Vagina (tissue), 2 donors: ENCODE measurements around the gene GOLGA8J. TPM values are rescaled to one million over a fixed set of nuclear protein-coding genes. Genes with fewer than 3 reads are reported as not detected.
"Not testable (repeated sequence)": the region's sequence is repeated elsewhere in the genome, so short reads cannot be mapped to it uniquely, and the experiment has no call there.

Source experiments
- DNase-seq, 2 donors: peaks; one replicate each; pipeline ENCODE4 v3.0.0-alpha.2; 2017; ENCODE audit errors: extremely low spot score in 2 of 2
- H3K27ac ChIP-seq: fragments of 200-600 bp; sonication (generic); one replicate; pipeline ENCODE4 v1.5.1; 2019
- H3K27me3 ChIP-seq: fragments of 200-600 bp; sonication (generic); one replicate; pipeline ENCODE4 v1.5.1; 2019
- H3K36me3 ChIP-seq, 2 donors: fragments of 200-600 bp; sonication (generic); one replicate each; pipeline ENCODE4 v1.5.1; 2017 to 2019
- H3K4me1 ChIP-seq: fragments of 200-600 bp; sonication (generic); one replicate; pipeline ENCODE4 v1.5.1; 2019
- H3K4me3 ChIP-seq, 2 donors: fragments of 200-600 bp; sonication (generic); 1 replicate in 1 of 2; 2 replicates in 1 of 2; pipeline ENCODE4 v1.5.1; 2016 to 2019
- H3K9me3 ChIP-seq: fragments of 200-600 bp; sonication (generic); one replicate; pipeline ENCODE4 v1.5.1; 2019
- CTCF ChIP-seq, 3 experiments: fragments of 450-650 bp in 2 of 3; fragments of 200-600 bp in 1 of 3; sonication (generic) in 1 of 3; IDR thresholded peaks; one replicate each; pipeline ENCODE4 v1.5.1; 2017 to 2019; ENCODE audit warnings: antibody characterized with exemption in 3 of 3, mild to moderate bottlenecking in 2 of 3, moderate library complexity in 2 of 3
- POLR2A ChIP-seq, 2 donors: fragments of 450-650 bp; IDR thresholded peaks; one replicate each; pipeline ENCODE4 v1.6.1; 2017; ENCODE audit warnings: antibody characterized with exemption in 2 of 2, mild to moderate bottlenecking in 2 of 2, moderate library complexity in 2 of 2
- POLR2AphosphoS5 ChIP-seq, 2 donors: sonication (generic); formaldehyde crosslinking; IDR thresholded peaks; one replicate each; pipeline ENCODE4 v1.9.0; 2017; ENCODE audit warnings: antibody characterized with exemption in 2 of 2, mild to moderate bottlenecking in 2 of 2, low read depth in 1 of 2; ENCODE audit not compliant: insufficient read depth in 1 of 2
- intact Hi-C: fragments of 100-400 bp; cut with DNase I; formaldehyde crosslinking; loops from one replicate; pipeline ENCODE4 v1.15.1; 2023
- total RNA-seq: library from RNA; depleted of rRNA; stranded (reverse); fragments of >200 nt; gene quantifications from one replicate; pipeline ENCODE4 v1.2.3, GENCODE V29; 2016

GOLGA8J gene
- total RNA-seq, 1 donor from 2014 or later, result not detected

GRCh38 chr15:30041868-30042267, 40.9 kb upstream of the GOLGA8J start:
- Histone ChIP-seq H3K27me3 (no peaks in the 10 kb centered on the region), H3K27ac (no peak overlapping the region), H3K4me1 (no peaks in the 10 kb centered on the region), H3K9me3 (no peaks in the 10 kb centered on the region), H3K36me3 (no peaks in the 10 kb centered on the region), H3K4me3 (no peak overlapping the region)
- DNase-seq, result no peak
- TF ChIP-seq POLR2A (IDR thresholded peaks at IDR 0.05) (no peak), POLR2AphosphoS5 (IDR thresholded peaks at IDR 0.05; ENCODE audit: insufficient read depth in 1 of 2, low read depth in 1 of 2) (no peak)
- intact Hi-C loops, result no loop called here

DNA sequence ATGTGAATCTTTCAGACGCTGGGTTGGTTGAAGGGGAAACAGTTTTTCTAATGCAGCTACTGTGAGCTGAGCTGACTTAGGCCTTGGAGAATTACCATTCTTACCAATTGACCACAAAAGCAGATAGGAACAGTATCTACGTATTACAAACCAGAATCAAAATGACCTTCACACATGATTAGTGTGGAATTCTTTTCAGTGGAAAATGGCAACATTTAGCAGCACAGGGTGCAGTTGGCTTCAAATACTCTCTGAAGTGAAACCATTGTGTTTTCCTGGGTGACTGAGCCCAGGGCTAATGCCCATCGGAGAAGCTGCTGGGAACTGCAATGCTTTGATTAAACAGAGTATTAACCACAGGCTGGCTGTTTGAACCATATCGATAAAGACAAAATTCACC, 40.2 kb upstream of the GOLGA8J start:
- DNase-seq, result no peak
- intact Hi-C loops, result no loop called here
- no peaks in the 10 kb centered on the region for H3K27me3 ChIP-seq
- H3K4me1 ChIP-seq, result no peaks in the 10 kb centered on the region
- no peak overlapping the region for H3K27ac ChIP-seq
- no peaks in the 10 kb centered on the region for H3K36me3 ChIP-seq
- no peak overlapping the region for H3K4me3 ChIP-seq
- TF ChIP-seq CTCF (IDR thresholded peaks at IDR 0.05) (no peak), POLR2AphosphoS5 (IDR thresholded peaks at IDR 0.05; ENCODE audit: insufficient read depth in 1 of 2, low read depth in 1 of 2) (no peak), POLR2A (IDR thresholded peaks at IDR 0.05) (no peak)
- no peaks in the 10 kb centered on the region for H3K9me3 ChIP-seq

GRCh38 chr15:30043211-30043655, 39.5 kb upstream of the GOLGA8J start:
- Histone ChIP-seq H3K4me1 (no peaks in the 10 kb centered on the region), H3K4me3 (no peak overlapping the region), H3K27ac (no peak overlapping the region), H3K9me3 (no peaks in the 10 kb centered on the region), H3K27me3 (no peaks in the 10 kb centered on the region), H3K36me3 (no peaks in the 10 kb centered on the region)
- intact Hi-C loops, result no loop called here
- TF ChIP-seq CTCF (IDR thresholded peaks at IDR 0.05) (no peak), POLR2AphosphoS5 (IDR thresholded peaks at IDR 0.05; ENCODE audit: insufficient read depth in 1 of 2, low read depth in 1 of 2) (no peak), POLR2A (IDR thresholded peaks at IDR 0.05) (no peak)
- no peak for DNase-seq

- Histone ChIP-seq H3K36me3 (no peaks in the 10 kb centered on the region), H3K4me1 (no peaks in the 10 kb centered on the region), H3K27ac (no peak overlapping the region), H3K27me3 (no peaks in the 10 kb centered on the region), H3K4me3 (no peak overlapping the region), H3K9me3 (no peaks in the 10 kb centered on the region)
- intact Hi-C loops, result no loop called here
- no peak for DNase-seq
- TF ChIP-seq CTCF (IDR thresholded peaks at IDR 0.05) (no peak), POLR2A (IDR thresholded peaks at IDR 0.05) (no peak), POLR2AphosphoS5 (IDR thresholded peaks at IDR 0.05; ENCODE audit: insufficient read depth in 1 of 2, low read depth in 1 of 2) (no peak)
Observed at GRCh38 chr15:30044377-30044776, 38.4 kb upstream of the GOLGA8J start.

GRCh38 chr15:30044826-30045225, 37.9 kb upstream of the GOLGA8J start:
- intact Hi-C loops, result not testable (repeated sequence)

GRCh38 chr15:30045248-30046041, 37.3 kb upstream of the GOLGA8J start:
- intact Hi-C loops, H3K4me3 ChIP-seq, H3K27ac ChIP-seq, DNase-seq, H3K4me1 ChIP-seq, H3K36me3 ChIP-seq, H3K27me3 ChIP-seq, H3K9me3 ChIP-seq: not testable (repeated sequence)

More at GRCh38 chr15:30044826-30045225, 37.9 kb upstream of the GOLGA8J start:
- not testable (repeated sequence) for H3K4me3 ChIP-seq, H3K27me3 ChIP-seq, H3K4me1 ChIP-seq, H3K36me3 ChIP-seq, H3K9me3 ChIP-seq, H3K27ac ChIP-seq, DNase-seq
